NCI-H524 treated with DMSO at 0.1 percent for 48 hours (cell line): Measurements from ENCODE around the gene OR6V1.
"Not testable (repeated sequence)": the region's sequence is repeated elsewhere in the genome, so short reads cannot be mapped to it uniquely, and the experiment has no call there.

Source experiments
- DNase-seq: peaks from one replicate; lab custom pipeline; 2025; lab: John Stamatoyannopoulos, UW

Gene OR6V1

DNA sequence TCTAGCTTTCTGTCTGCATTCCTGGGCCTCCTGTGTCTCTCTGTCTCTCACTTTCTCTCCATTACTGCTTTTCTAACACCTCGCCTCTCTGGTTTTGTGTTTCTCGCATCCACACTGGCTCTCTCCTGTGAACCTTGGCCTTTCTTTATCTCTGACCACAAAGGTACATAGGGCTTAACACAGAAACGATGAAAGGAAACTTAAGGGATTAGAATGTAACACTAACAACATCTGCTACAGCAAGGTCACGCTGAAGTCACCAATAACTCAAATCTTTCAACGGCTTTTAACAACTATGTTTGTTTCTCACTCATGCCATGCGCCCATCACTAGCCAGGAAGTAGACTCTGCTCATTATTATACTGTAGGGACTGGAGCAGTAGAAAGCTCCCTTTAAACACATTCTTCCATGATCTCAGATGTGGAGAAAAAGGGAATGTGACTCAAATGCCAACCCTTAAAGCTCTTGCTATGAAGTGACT is 9.3 kb upstream of the OR6V1 start:
- no peak for DNase-seq

GRCh38 chr7:143043391-143043790 is 8.8 kb upstream of the OR6V1 start:
- DNase-seq, result no peak

DNA sequence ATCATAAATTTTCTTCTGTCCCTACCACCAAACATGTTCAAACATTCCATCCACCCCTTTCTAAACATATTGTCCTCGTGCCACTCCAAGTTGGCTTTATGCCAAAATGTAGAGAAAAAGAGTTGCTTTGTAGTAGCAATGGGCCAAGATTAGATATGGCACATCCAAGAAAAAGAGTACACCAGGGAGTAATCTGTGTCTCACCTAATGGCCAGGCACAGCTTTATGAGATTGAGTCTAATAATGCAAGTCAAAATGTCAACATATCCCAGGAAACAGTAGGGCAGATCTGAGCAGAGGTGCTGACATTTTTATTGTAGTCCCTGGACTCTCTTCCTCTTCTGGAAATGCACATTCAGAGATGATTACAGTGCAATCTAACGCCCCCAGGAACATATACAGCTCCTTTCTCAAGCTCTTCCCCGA is 5.7 kb upstream of the OR6V1 start:
- DNase-seq, result no peak

- no peak for DNase-seq
Measured at GRCh38 chr7:143047326-143047725, 4.8 kb upstream of the OR6V1 start.

DNA sequence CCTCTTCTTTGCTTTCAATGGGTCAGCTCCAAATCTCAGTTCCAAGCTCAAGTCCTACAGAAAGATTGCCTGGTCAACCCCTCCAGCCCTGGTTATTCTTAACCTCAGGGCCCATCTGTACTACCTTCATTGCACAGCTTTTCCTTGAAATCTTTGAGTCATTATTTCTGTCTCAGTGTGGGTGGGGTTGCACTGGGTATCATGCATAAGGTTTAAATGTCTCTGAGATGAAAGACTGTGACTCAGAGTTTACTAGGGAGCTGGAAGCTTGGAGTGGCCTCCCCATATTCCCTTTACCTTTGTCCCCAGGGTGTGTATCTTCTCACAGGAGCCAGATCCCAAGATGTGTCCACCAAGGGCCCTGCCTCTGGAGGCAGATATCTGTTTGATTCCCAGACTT is 3.3 kb upstream of the OR6V1 start:
- no peak for DNase-seq

- DNase-seq, result no peak
Measured at GRCh38 chr7:143049362-143049761, 2.8 kb upstream of the OR6V1 start.

DNA sequence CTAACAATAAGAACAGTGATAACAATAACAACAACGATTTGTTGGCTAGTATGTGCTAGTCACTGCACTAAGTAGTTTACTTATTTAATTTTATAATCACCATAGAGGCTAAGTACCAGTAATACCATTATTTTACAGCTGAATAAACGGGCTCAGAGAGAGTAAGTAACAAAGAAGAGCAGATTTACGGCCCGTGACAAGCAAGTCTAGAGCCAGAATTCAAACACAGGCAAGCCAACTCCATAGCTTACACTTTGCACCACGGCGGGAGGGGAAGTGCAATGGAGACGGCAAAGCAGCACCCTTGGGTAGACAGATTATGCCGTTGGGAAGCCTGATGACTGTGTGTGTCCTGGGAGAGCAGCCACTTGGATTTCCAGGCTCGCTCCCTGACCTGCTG is 1.2 kb upstream of the OR6V1 start:
- DNase-seq, result no peak

DNA sequence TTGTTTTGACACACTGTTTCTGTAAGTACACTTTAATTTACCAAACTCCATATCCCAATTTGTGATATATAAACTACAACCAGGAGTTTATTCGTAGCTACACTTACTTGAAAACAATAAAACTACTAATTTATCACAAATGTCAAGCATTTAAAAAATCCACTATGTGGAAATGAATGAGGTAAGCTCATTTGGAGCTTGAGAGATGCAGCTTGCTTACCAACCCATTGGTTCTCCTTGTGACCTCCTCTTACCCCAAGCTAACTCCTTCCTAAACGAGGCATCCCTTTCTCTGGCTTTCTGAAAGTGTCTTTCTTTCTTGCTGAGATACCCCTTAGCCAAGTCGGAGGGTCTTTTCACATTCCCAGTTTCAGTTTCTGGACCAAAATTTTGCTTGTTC is 2.5 kb downstream of the OR6V1 start:
- DNase-seq, result no peak

- no peak for DNase-seq
Measured at GRCh38 chr7:143055754-143056153, 3.6 kb downstream of the OR6V1 start.

DNA sequence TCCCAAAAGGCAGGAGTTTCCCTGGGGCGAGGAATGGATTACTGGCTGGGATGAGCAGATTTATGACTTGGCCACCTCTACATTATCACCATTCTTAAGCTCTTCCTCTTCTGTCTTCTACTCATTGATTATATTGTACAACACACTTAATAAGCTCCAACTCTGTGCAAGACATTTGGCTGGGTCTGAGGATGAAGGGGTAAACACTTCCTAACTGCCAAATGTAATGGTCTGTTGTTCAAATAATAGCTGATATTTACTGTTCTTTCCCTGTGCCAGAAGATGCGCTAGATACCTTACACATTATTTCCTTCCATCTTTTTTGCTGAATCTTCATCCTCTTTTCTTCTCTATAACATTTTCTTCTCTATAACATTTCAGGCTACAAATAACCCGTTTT is 11.6 kb downstream of the OR6V1 start:
- DNase-seq, result no peak

DNA sequence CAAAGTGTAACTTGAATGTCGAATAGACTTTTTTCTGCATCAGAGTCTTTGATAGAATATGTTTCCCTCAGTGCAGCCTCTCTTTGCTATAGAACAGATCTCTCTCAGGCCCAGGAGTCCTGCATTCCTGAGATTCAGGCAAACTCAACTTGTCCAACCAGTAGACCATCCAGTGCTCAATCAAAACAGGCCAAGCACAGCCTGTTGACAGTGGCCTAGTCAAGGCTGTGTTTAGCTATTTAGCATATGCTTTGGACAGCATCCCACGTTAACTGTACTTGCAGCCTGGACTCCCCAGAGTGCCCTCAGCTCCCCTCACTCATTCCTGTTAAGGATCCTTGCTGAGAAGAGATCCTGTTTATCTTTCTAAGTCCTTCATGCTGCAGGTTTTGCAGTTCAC is 16.3 kb downstream of the OR6V1 start:
- no peak for DNase-seq

DNA sequence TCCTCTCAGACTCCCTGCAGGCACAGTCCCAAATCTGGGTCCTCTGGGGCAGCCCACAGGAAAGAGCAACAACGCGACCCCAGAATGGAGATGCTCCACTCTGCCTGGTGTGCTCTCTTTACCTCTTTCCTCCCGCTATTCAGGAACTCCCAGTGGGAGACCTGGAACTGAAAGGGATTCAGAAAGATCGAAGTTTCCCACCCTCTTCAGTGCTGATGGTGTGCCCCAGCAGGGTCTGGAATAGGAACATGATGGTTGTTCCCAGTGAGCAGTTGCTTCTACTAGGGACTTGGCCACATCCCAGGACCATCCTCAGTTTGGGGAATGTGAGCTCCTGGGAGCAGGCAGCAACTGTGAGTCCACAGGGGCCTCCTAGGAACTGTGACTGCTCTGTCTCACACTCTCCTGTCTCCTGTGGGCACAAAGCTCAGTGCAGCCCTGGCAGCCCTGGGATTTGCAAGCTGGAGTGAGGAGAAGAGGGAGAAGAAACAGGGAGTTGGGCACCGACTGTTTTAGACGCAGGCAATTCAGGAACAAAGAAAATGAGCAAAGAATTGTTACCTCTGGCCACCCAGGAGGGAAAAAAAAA is 17.9 kb downstream of the OR6V1 start:
- DNase-seq, result no peak

GRCh38 chr7:143073556-143073955 is 21.4 kb downstream of the OR6V1 start:
- no peak for DNase-seq

DNA sequence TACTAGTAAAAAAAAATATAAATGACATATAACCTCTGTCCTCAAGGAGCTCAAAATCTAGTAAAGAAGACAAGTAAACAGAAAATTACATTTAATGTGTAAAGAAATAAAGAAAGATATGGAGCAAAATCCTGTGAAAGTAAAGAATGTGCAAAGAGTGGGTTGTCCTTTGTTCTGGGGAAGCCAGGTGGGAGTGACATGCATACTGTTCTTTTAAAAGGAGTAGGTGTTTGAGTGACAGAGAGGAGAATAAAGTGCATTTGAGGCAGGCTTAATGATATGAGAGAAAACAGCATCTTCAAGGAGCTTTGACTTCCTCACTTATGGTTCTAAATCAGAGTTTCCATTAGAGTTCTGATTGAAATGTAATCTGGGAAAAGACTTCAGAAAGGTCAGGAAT is 22.0 kb downstream of the OR6V1 start:
- DNase-seq, result no peak

DNA sequence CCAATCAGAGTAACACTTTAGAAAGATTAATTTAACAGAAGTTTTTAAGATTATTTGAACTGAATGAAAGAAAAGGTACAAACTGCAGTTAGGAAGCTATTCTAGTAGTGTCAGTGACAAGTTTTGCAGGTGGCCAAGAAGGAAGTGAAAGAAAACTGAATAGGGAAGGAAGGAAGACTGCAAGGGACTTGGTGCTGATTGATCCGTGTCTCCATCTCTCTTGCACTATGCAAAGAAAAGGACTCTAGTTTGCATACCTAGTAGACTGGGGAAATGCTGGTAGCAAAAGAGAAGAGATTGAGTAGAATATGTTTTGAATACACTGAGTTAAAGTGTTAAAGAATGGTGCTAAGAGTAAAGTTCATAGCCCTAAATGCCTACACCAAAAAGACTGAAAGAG is 33.0 kb downstream of the OR6V1 start:
- no peak for DNase-seq

GRCh38 chr7:143085610-143086009 is 33.5 kb downstream of the OR6V1 start:
- not testable (repeated sequence) for DNase-seq

- DNase-seq, result not testable (repeated sequence)
Measured at GRCh38 chr7:143088549-143089231, 36.5 kb downstream of the OR6V1 start.

- no peak for DNase-seq
Measured at GRCh38 chr7:143096146-143096545, 44.0 kb downstream of the OR6V1 start.

DNA sequence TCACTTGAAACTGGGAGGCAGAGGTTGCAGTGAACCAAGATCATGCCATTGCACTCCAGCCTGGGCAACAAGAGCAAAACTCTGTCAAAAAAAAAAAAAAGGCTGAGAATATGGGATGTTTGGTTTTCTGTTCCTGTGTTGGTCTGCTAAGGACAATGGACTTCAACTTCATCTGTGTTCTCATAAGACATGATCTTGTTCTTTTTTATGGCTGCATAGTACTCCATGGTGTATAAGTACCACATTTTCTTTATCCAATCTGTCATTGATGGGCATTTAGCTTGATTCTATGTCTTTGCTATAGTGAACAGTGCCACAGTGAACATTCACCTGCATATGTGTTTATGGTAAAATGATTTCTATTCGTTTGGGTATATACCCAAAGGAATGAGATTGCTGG is 47.4 kb downstream of the OR6V1 start:
- DNase-seq, result not testable (repeated sequence)
